HCT116 (cell line): Measurements from ENCODE around the gene HNMT. TPM values are rescaled to one million over a fixed set of nuclear protein-coding genes. Genes with fewer than 3 reads are reported as not detected.

Experiments
- ATAC-seq: fragments of 200-7000 bp; cut with Tn5 transposase; 2 replicates; pipeline ENCODE4 v1.9.1; 2020; ENCODE audit warnings: mild to moderate bottlenecking, moderate library complexity
- BruUV-seq: library from RNA; stranded (reverse); fragments of 400-500 nt; replicated peaks from 2 replicates; lab custom pipeline; 2021; lab: Mats Ljungman, UMichigan
- CTCF ChIA-PET: fragments of 300-600 bp; sonication (Branson Sonifier 250); formaldehyde crosslinking; loops from one replicate; lab custom pipeline; 2021; ENCODE audit warnings: antibody characterized with exemption; lab: Charles Lee
- POLR2A ChIA-PET: fragments of 300-600, 350-600 bp; sonication (Branson Sonifier 250); formaldehyde crosslinking; loops from one replicate; lab custom pipeline; 2021; ENCODE audit warnings: antibody characterized with exemption; lab: Charles Lee
- RAD21 ChIA-PET, 2 experiments: fragments of 300-600 bp; sonication (Branson Sonifier 250); formaldehyde crosslinking; loops; one replicate each; lab custom pipeline; 2023; ENCODE audit warnings: low total read pairs in 2 of 2; ENCODE audit not compliant: uncharacterized antibody in 2 of 2, unreplicated experiment in 2 of 2, low non-redundant PET in 1 of 2; lab: Charles Lee
- DNase-seq: peaks from one replicate; pipeline ENCODE4 v3.0.0-alpha.2; 2010; ENCODE audit warnings: low read depth, low spot score
- H2AFZ ChIP-seq: fragments of 200-600 bp; shearing (Covaris generic), sonication (generic); 2 replicates; pipeline ENCODE4 v1.6.1; 2017; ENCODE audit warnings: low read depth, mixed run types, mixed read lengths, antibody characterized with exemption, low read length; ENCODE audit not compliant: poor library complexity, severe bottlenecking
- H3K27ac ChIP-seq: 2 replicates; pipeline ENCODE4 v1.5.1; 2012; ENCODE audit warnings: low read depth, low read length
- H3K27me3 ChIP-seq: fragments of 200-600 bp; sonication (generic); 2 replicates; pipeline ENCODE4 v1.6.1; 2016; ENCODE audit warnings: mixed run types, low read length, mixed read lengths; ENCODE audit not compliant: insufficient read depth
- H3K36me3 ChIP-seq, 2 experiments: fragments of 200-500 bp in 1 of 2; fragments of 200-600 bp in 1 of 2; sonication (Bioruptor generic) in 1 of 2; sonication (generic) in 1 of 2; 2 replicates each; pipeline versions ENCODE4 v1.5.1 to v1.6.1; 2014 to 2016; ENCODE audit warnings: low read length in 2 of 2, inconsistent platforms in 1 of 2, mixed read lengths in 1 of 2, mixed run types in 1 of 2; ENCODE audit not compliant: insufficient read depth in 2 of 2, control insufficient read depth in 1 of 2
- H3K4me1 ChIP-seq, 2 experiments: fragments of 200-600 bp in 1 of 2; sonication (generic) in 1 of 2; 2 replicates each; pipeline versions ENCODE4 v1.5.1 to v1.6.1; 2012 to 2017; ENCODE audit warnings: low read length in 2 of 2, inconsistent platforms in 1 of 2, mild to moderate bottlenecking in 1 of 2, mixed read lengths in 1 of 2, mixed run types in 1 of 2, moderate library complexity in 1 of 2; ENCODE audit not compliant: insufficient read depth in 2 of 2, control insufficient read depth in 1 of 2
- H3K4me2 ChIP-seq: fragments of 200-600 bp; sonication (generic); 2 replicates; pipeline ENCODE4 v1.6.1; 2017; ENCODE audit warnings: mixed run types, low read length, mixed read lengths
- H3K4me3 ChIP-seq, 2 experiments: fragments of 200-600 bp in 1 of 2; sonication (generic) in 1 of 2; replicated peaks in 1 of 2; 2 replicates each; pipeline ENCODE4 v1.5.1; 2011 to 2016; ENCODE audit warnings: low read length in 2 of 2, control low read depth in 1 of 2, low read depth in 1 of 2, mild to moderate bottlenecking in 1 of 2, mixed read lengths in 1 of 2, mixed run types in 1 of 2
- H3K79me2 ChIP-seq: fragments of 200-600 bp; sonication (generic); 2 replicates; pipeline ENCODE4 v1.6.1; 2017; ENCODE audit warnings: mild to moderate bottlenecking, mixed run types, low read length, moderate library complexity, mixed read lengths; ENCODE audit not compliant: insufficient read depth
- H3K9ac ChIP-seq: fragments of 200-600 bp; sonication (generic); 2 replicates; pipeline ENCODE4 v1.6.1; 2016; ENCODE audit warnings: low read length, mixed read lengths
- H3K9me2 ChIP-seq: fragments of 200-600 bp; sonication (generic), shearing (Covaris generic); 2 replicates; pipeline ENCODE4 v1.6.1; 2017; ENCODE audit warnings: mixed run types, mild to moderate bottlenecking, moderate library complexity; ENCODE audit not compliant: insufficient read depth
- H3K9me3 ChIP-seq, 2 experiments: fragments of 200-500 bp in 1 of 2; fragments of 200-600 bp in 1 of 2; sonication (Bioruptor generic) in 1 of 2; sonication (generic) in 1 of 2; 2 replicates each; pipeline ENCODE4 v1.6.1; 2014 to 2017; ENCODE audit warnings: low read length in 2 of 2, mixed read lengths in 2 of 2, inconsistent platforms in 1 of 2, low read depth in 1 of 2, mild to moderate bottlenecking in 1 of 2, mixed run types in 1 of 2, moderate library complexity in 1 of 2; ENCODE audit not compliant: control insufficient read depth in 1 of 2, insufficient read depth in 1 of 2
- H4K20me1 ChIP-seq: fragments of 200-600 bp; sonication (generic), shearing (Covaris generic); 2 replicates; pipeline ENCODE4 v1.6.1; 2017; ENCODE audit warnings: mixed run types, mild to moderate bottlenecking, moderate library complexity; ENCODE audit not compliant: insufficient read depth
- EGR1 ChIP-seq: IDR thresholded peaks from 2 replicates; pipeline ENCODE4 v1.6.1; 2012; ENCODE audit warnings: low read depth
- ELF1 ChIP-seq: IDR thresholded peaks from 2 replicates; pipeline ENCODE4 v1.6.1; 2012; ENCODE audit warnings: low read depth, borderline replicate concordance
- EZH2phosphoT487 ChIP-seq: fragments of 200-600 bp; IDR thresholded peaks from 2 replicates; pipeline ENCODE4 v1.6.1; 2018; ENCODE audit warnings: antibody characterized with exemption, borderline replicate concordance
- FOSL1 ChIP-seq: IDR thresholded peaks from 2 replicates; pipeline ENCODE4 v1.6.1; 2012; ENCODE audit warnings: low read depth
- JUND ChIP-seq: IDR thresholded peaks from 2 replicates; pipeline ENCODE4 v1.6.1; 2012
- POLR2A ChIP-seq: IDR thresholded peaks from 2 replicates; pipeline ENCODE4 v1.7.0; 2011; ENCODE audit warnings: borderline replicate concordance; ENCODE audit not compliant: insufficient read depth, insufficient read length; ENCODE audit errors: extremely low read depth
- POLR2AphosphoS5 ChIP-seq: IDR thresholded peaks from 2 replicates; pipeline ENCODE4 v1.6.1; 2011; ENCODE audit warnings: mild to moderate bottlenecking, low read depth, low read length, moderate library complexity
- RAD21 ChIP-seq: IDR thresholded peaks from 2 replicates; pipeline ENCODE4 v1.6.1; 2012; ENCODE audit warnings: low read depth, mild to moderate bottlenecking
- SIN3A ChIP-seq: IDR thresholded peaks from 2 replicates; pipeline ENCODE4 v1.6.1; 2012; ENCODE audit warnings: low read depth
- TCF7L2 ChIP-seq: IDR thresholded peaks from 2 replicates; pipeline ENCODE4 v1.7.0; 2011; ENCODE audit warnings: borderline replicate concordance, inconsistent platforms; ENCODE audit not compliant: insufficient read depth, insufficient read length; ENCODE audit errors: extremely low read depth
- YY1 ChIP-seq: IDR thresholded peaks from 2 replicates; pipeline ENCODE4 v1.6.1; 2011; ENCODE audit warnings: low read length, low read depth, moderate library complexity, mild to moderate bottlenecking; ENCODE audit not compliant: insufficient replicate concordance; ENCODE audit errors: extremely low read depth
- ZBTB33 ChIP-seq: IDR thresholded peaks from 2 replicates; pipeline ENCODE4 v1.6.1; 2011; ENCODE audit warnings: mild to moderate bottlenecking, low read length, moderate library complexity; ENCODE audit not compliant: insufficient replicate concordance; ENCODE audit errors: extremely low read depth
- ZFX ChIP-seq: fragments of 450-650 bp; IDR thresholded peaks from 2 replicates; pipeline ENCODE4 v1.6.1; 2017
- ZNF274 ChIP-seq: fragments of 200-500 bp; sonication (Bioruptor generic); IDR thresholded peaks from 2 replicates; pipeline ENCODE4 v1.6.1; 2014; ENCODE audit warnings: mild to moderate bottlenecking, low read depth, low read length, inconsistent platforms
- intact Hi-C: fragments of 100-400 bp; cut with micrococcal nuclease; formaldehyde crosslinking; loops from 2 replicates; pipeline ENCODE4 v1.10.0; 2022
- total RNA-seq: library from RNA; stranded (reverse); gene quantifications from one replicate; pipeline ENCODE4 v1.2.1, GENCODE V29; 2021; ENCODE audit not compliant: unreplicated experiment
- TF ChIP-seq, protein P1 (sequence below): IDR thresholded peaks from 2 replicates; pipeline ENCODE4 v1.6.1; 2012; ENCODE audit warnings: low read depth
- TF ChIP-seq, protein P2 (sequence below): IDR thresholded peaks from 2 replicates; pipeline ENCODE4 v1.6.1; 2012
- TF ChIP-seq, protein P3 (sequence below), 3 experiments: fragments of 200-600 bp in 1 of 3; sonication (generic) in 1 of 3; IDR thresholded peaks in 2 of 3; conservative IDR thresholded peaks in 1 of 3; 2 replicates each; pipeline ENCODE4 v1.5.1; 2012 to 2017; ENCODE audit warnings: low read depth in 2 of 3, low read length in 2 of 3, antibody characterized with exemption in 1 of 3, borderline replicate concordance in 1 of 3, control low read depth in 1 of 3, mild to moderate bottlenecking in 1 of 3, mixed read lengths in 1 of 3, mixed run types in 1 of 3, moderate library complexity in 1 of 3; ENCODE audit not compliant: insufficient read depth in 1 of 3

HNMT gene
- total RNA-seq, 1 experiment from 2014 or later, result not detected

GRCh38 chr2:137947032-137947727, 17.1 kb upstream of the HNMT start:
- no TSS peak for BruUV-seq
- no peak overlapping the region for H3K27ac ChIP-seq
- ATAC-seq, result no peak
- H3K9ac ChIP-seq, result no peak overlapping the region
- no peaks in the 10 kb centered on the region for H3K36me3 ChIP-seq
- H3K4me3 ChIP-seq, result no peak overlapping the region
- RAD21 ChIA-PET, result no interaction called here
- intact Hi-C loops, result loop anchor here (2.0 kb wide), 2 partner anchors 428 to 840 kb away; no protein-coding TSS in a partner anchor
- H4K20me1 ChIP-seq, result no peaks in the 10 kb centered on the region
- H3K9me2 ChIP-seq, result no peaks in the 10 kb centered on the region
- DNase-seq, result no peak
- 0 out of 4 replicates have a peak, but pooled peaks cover 0 to 3% of the 10 kb centered on the region in 2 experiments for H3K4me1 ChIP-seq
- H3K9me3 ChIP-seq, result no peaks in the 10 kb centered on the region
- TF ChIP-seq ELF1 (no peak), FOSL1 (no peak), SIN3A (no peak), JUND (no peak), RAD21 (no peak), EZH2phosphoT487 (no peak), YY1 (no peak), ZFX (no peak), POLR2A (no peak), ZNF274 (no peak), EGR1 (no peak), POLR2AphosphoS5 (no peak), ZBTB33 (no peak), TCF7L2 (no peak)
- TF ChIP-seq, protein P1, sequence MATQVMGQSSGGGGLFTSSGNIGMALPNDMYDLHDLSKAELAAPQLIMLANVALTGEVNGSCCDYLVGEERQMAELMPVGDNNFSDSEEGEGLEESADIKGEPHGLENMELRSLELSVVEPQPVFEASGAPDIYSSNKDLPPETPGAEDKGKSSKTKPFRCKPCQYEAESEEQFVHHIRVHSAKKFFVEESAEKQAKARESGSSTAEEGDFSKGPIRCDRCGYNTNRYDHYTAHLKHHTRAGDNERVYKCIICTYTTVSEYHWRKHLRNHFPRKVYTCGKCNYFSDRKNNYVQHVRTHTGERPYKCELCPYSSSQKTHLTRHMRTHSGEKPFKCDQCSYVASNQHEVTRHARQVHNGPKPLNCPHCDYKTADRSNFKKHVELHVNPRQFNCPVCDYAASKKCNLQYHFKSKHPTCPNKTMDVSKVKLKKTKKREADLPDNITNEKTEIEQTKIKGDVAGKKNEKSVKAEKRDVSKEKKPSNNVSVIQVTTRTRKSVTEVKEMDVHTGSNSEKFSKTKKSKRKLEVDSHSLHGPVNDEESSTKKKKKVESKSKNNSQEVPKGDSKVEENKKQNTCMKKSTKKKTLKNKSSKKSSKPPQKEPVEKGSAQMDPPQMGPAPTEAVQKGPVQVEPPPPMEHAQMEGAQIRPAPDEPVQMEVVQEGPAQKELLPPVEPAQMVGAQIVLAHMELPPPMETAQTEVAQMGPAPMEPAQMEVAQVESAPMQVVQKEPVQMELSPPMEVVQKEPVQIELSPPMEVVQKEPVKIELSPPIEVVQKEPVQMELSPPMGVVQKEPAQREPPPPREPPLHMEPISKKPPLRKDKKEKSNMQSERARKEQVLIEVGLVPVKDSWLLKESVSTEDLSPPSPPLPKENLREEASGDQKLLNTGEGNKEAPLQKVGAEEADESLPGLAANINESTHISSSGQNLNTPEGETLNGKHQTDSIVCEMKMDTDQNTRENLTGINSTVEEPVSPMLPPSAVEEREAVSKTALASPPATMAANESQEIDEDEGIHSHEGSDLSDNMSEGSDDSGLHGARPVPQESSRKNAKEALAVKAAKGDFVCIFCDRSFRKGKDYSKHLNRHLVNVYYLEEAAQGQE, result no peak
- TF ChIP-seq, protein P2, sequence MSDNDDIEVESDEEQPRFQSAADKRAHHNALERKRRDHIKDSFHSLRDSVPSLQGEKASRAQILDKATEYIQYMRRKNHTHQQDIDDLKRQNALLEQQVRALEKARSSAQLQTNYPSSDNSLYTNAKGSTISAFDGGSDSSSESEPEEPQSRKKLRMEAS, result no peak
- TF ChIP-seq, protein P3, sequence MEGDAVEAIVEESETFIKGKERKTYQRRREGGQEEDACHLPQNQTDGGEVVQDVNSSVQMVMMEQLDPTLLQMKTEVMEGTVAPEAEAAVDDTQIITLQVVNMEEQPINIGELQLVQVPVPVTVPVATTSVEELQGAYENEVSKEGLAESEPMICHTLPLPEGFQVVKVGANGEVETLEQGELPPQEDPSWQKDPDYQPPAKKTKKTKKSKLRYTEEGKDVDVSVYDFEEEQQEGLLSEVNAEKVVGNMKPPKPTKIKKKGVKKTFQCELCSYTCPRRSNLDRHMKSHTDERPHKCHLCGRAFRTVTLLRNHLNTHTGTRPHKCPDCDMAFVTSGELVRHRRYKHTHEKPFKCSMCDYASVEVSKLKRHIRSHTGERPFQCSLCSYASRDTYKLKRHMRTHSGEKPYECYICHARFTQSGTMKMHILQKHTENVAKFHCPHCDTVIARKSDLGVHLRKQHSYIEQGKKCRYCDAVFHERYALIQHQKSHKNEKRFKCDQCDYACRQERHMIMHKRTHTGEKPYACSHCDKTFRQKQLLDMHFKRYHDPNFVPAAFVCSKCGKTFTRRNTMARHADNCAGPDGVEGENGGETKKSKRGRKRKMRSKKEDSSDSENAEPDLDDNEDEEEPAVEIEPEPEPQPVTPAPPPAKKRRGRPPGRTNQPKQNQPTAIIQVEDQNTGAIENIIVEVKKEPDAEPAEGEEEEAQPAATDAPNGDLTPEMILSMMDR (IDR thresholded peaks at IDR 0.05 in 2 of 3, conservative IDR thresholded peaks at IDR 0.05 in 1 of 3; ENCODE audit: borderline replicate concordance in 1 of 3, insufficient read depth in 1 of 3, low read depth in 2 of 3, low read length in 2 of 3), result no peak
- TF ChIP-seq, all 23 proteins: peak for 0
- Histone ChIP-seq H3K79me2 (no peaks in the 10 kb centered on the region), H3K27me3 (no peaks in the 10 kb centered on the region), H2AFZ (no peak overlapping the region), H3K4me2 (no peak overlapping the region)
- CTCF ChIA-PET, result interaction anchor here (0.7 to 1.8 kb wide), 2 partner anchors 637 to 840 kb away, joined by 3 to 5 read pairs; no protein-coding TSS in a partner anchor
- POLR2A ChIA-PET, result no interaction called here
